ENCODE data around the gene BTBD16. TPM values are rescaled to one million over a fixed set of nuclear protein-coding genes. Genes with fewer than 3 reads are reported as not detected.
A peak's percentile ranks its signal among the peaks of the same experiment; 100 is the strongest.

BTBD16 gene
- total and polyA plus RNA-seq, 10 of the 15 experiments (the other 5 are each of a cell fraction or from before 2014, with no cell fraction given) = 0.11 TPM; not detected in 9

GRCh38 chr10:122373108-122373507, 102.0 kb downstream of the BTBD16 start:
- H3K9me3 ChIP-seq (replicated peaks; ENCODE audit: control insufficient read depth, insufficient read depth, low read length) = no peaks in the 10 kb centered on the region; the same call in 1 of the 3 replicates
- RAD21 ChIA-PET (ENCODE audit: unreplicated experiment) = no interaction called here
- BruUV-seq (replicated peaks) = no TSS peak
- no peak for ATAC-seq
- POLR2A ChIA-PET = no interaction called here
- in situ Hi-C loops (cut with MboI) = no loop called here
- H3K79me2 ChIP-seq (ENCODE audit: control insufficient read depth, insufficient read depth, low read length) = no peaks in the 10 kb centered on the region
- no peak overlapping the region for H3K4me2 ChIP-seq (ENCODE audit: control insufficient read depth, insufficient read depth)
- 35% methylated on average over 4 of the region's 4 CpGs for WGBS (ENCODE audit: insufficient coverage, insufficient replicate concordance, low lambda C conversion rate, missing lambda C conversion rate)
- no peak overlapping the region for H3K4me3 ChIP-seq
- no peaks in the 10 kb centered on the region for H4K20me1 ChIP-seq (ENCODE audit: control insufficient read depth, insufficient read depth)
- H3K27ac ChIP-seq (ENCODE audit: control insufficient read depth, insufficient read depth) = no peak overlapping the region
- no peak for TF ChIP-seq RCOR1 (conservative IDR thresholded peaks at IDR 0.05; ENCODE audit: low read depth, low read length)
- H3K27me3 ChIP-seq (replicated peaks in 1 of 2; ENCODE audit: control insufficient read depth in 2 of 2, insufficient read depth in 2 of 2, low read length in 1 of 2) = peaks cover 0 to 15% of the 10 kb centered on the region in 2 experiments; a peak in 3 of 4 replicates
- no peak overlapping the region for H2AFZ ChIP-seq (ENCODE audit: control insufficient read depth, low read depth, low read length)
- no peak for FAIRE-seq
- H3K36me3 ChIP-seq (ENCODE audit: control insufficient read depth in 2 of 2, insufficient read depth in 2 of 2, low read length in 1 of 2) = no peaks in the 10 kb centered on the region
- SMC1A ChIA-PET (ENCODE audit: uncharacterized antibody, unreplicated experiment) = no interaction called here
- peaks cover 6% of the 10 kb centered on the region for H3K4me1 ChIP-seq (ENCODE audit: control insufficient read depth, insufficient read depth, low read length)
- no peak overlapping the region for H3K9ac ChIP-seq (ENCODE audit: control insufficient read depth, insufficient read depth, low read length)
- CTCF ChIA-PET = no interaction called here
- no peak for DNase-seq (ENCODE audit: low read depth, low spot score)
- intact Hi-C loops (cut with micrococcal nuclease; ENCODE audit: unreplicated experiment) = no loop called here

GRCh38 chr10:122373721-122374120, 102.6 kb downstream of the BTBD16 start:
- RAD21 ChIA-PET (ENCODE audit: unreplicated experiment) = no interaction called here
- H3K9ac ChIP-seq (ENCODE audit: control insufficient read depth, insufficient read depth, low read length) = no peak overlapping the region
- intact Hi-C loops (cut with micrococcal nuclease; ENCODE audit: unreplicated experiment) (no loop called here), in situ Hi-C loops (cut with MboI) (no loop called here)
- ATAC-seq (no peak), FAIRE-seq (no peak), DNase-seq (ENCODE audit: low read depth, low spot score) (no peak)
- no peak for TF ChIP-seq ZNF217 (IDR thresholded peaks at IDR 0.05)
- TF ChIP-seq USF1 (IDR thresholded peaks at IDR 0.05; ENCODE audit: borderline replicate concordance, extremely low read length, insufficient read depth, low read depth, low read length) = no peak
- TF ChIP-seq CHD4 (IDR thresholded peaks at IDR 0.05) = no peak
- TF ChIP-seq IKZF1 (conservative IDR thresholded peaks at IDR 0.05) = no peak
- no peak for TF ChIP-seq ZNF207 (IDR thresholded peaks at IDR 0.05; ENCODE audit: borderline replicate concordance)
- no peak for TF ChIP-seq IKZF2 (IDR thresholded peaks at IDR 0.05)
- TF ChIP-seq RAD21 (IDR thresholded peaks at IDR 0.05; ENCODE audit: insufficient read depth, low read depth, low read length) = no peak
- no peak for TF ChIP-seq JUNB (IDR thresholded peaks at IDR 0.05)
- TF ChIP-seq ZNF384 (IDR thresholded peaks at IDR 0.05; ENCODE audit: borderline replicate concordance, low read depth, low read length) = no peak
- POLR2A ChIA-PET = no interaction called here
- no peak overlapping the region for H3K4me3 ChIP-seq
- H3K36me3 ChIP-seq (ENCODE audit: control insufficient read depth in 2 of 2, insufficient read depth in 2 of 2, low read length in 1 of 2) = no peaks in the 10 kb centered on the region
- H3K9me3 ChIP-seq (replicated peaks; ENCODE audit: control insufficient read depth, insufficient read depth, low read length) = no peaks in the 10 kb centered on the region; the same call in 1 of the 3 replicates
- H3K4me1 ChIP-seq (ENCODE audit: control insufficient read depth, insufficient read depth, low read length) = peaks cover 6% of the 10 kb centered on the region
- WGBS (ENCODE audit: insufficient coverage, insufficient replicate concordance, low lambda C conversion rate, missing lambda C conversion rate) = 33% methylated on average over 13 of the region's 13 CpGs
- SMC1A ChIA-PET (ENCODE audit: uncharacterized antibody, unreplicated experiment) = interaction anchor here (2.1 kb wide), 1 partner anchor 62 kb away, joined by 8 read pairs; no protein-coding TSS in a partner anchor
- no peak overlapping the region for H2AFZ ChIP-seq (ENCODE audit: control insufficient read depth, low read depth, low read length)
- peak overlapping the region; percentile 26; the same call in 1 of the 2 replicates for H3K4me2 ChIP-seq (ENCODE audit: control insufficient read depth, insufficient read depth)
- BruUV-seq (replicated peaks) = no TSS peak
- H3K27ac ChIP-seq (ENCODE audit: control insufficient read depth, insufficient read depth) = no peak overlapping the region
- H3K79me2 ChIP-seq (ENCODE audit: control insufficient read depth, insufficient read depth, low read length) = no peaks in the 10 kb centered on the region
- peaks cover 0 to 15% of the 10 kb centered on the region in 2 experiments; a peak in 3 of 4 replicates for H3K27me3 ChIP-seq (replicated peaks in 1 of 2; ENCODE audit: control insufficient read depth in 2 of 2, insufficient read depth in 2 of 2, low read length in 1 of 2)
- no peaks in the 10 kb centered on the region for H4K20me1 ChIP-seq (ENCODE audit: control insufficient read depth, insufficient read depth)
- CTCF ChIA-PET = interaction anchor here (1.1 to 1.2 kb wide), 2 partner anchors 40 to 74 kb away, joined by 4 to 7 read pairs; no protein-coding TSS in a partner anchor
